Left lung (tissue), 10 donors: ENCODE data around the gene CSNK1E. TPM values are rescaled to one million over a fixed set of nuclear protein-coding genes. Genes with fewer than 3 reads are reported as not detected.
A peak's percentile ranks its signal among the peaks of the same experiment; 100 is the strongest.

Source experiments
- ATAC-seq: fragments of 200-7000 bp; cut with Tn5 transposase; one replicate; pipeline ENCODE4 v1.9.1; 2020; ENCODE audit warnings: moderate library complexity
- DNase-seq, 4 donors: peaks; one replicate each; pipeline ENCODE4 v3.0.0-alpha.2; 2013 to 2020
- H3K27ac ChIP-seq, 2 donors: fragments of 200-600 bp; sonication (generic) in 1 of 2; one replicate each; pipeline versions ENCODE4 v1.5.0 to v1.8.0; 2020 to 2021
- H3K27me3 ChIP-seq, 2 donors: fragments of 200-600 bp; sonication (generic) in 1 of 2; one replicate each; pipeline versions ENCODE4 v1.5.0 to v1.8.0; 2020 to 2021
- H3K36me3 ChIP-seq, 2 donors: fragments of 200-600 bp; sonication (generic) in 1 of 2; one replicate each; pipeline versions ENCODE4 v1.5.0 to v1.8.0; 2020 to 2021
- H3K4me1 ChIP-seq, 2 donors: fragments of 200-600 bp; one replicate each; pipeline ENCODE4 v1.8.0; 2021
- H3K4me3 ChIP-seq, 2 donors: fragments of 200-600 bp; sonication (generic) in 1 of 2; one replicate each; pipeline versions ENCODE4 v1.5.0 to v1.8.0; 2020 to 2021; ENCODE audit warnings: mild to moderate bottlenecking in 1 of 2
- H3K9me3 ChIP-seq, 2 donors: fragments of 200-600 bp; sonication (generic) in 1 of 2; one replicate each; pipeline versions ENCODE4 v1.5.0 to v1.8.0; 2020 to 2021
- intact Hi-C, 2 donors: fragments of 100-400 bp; cut with DNase I; formaldehyde crosslinking; loops; one replicate each; pipeline versions ENCODE4 v1.11.2 to v1.14.2; 2022
- polyA plus RNA-seq, 6 donors: library from polyadenylated mRNA; unstranded; fragments of 120-200 nt; gene quantifications; one replicate each; pipeline ENCODE4 v1.2.1, GENCODE V29; 2013; ENCODE audit not compliant: insufficient read length in 6 of 6
- total RNA-seq, 2 donors: library from RNA; stranded (reverse); fragmentation: NEBNext Ultra II Directional; extraction: Animal tissue kit (Norgen Biotek cat#: 25700); gene quantifications; one replicate each; pipeline ENCODE4 v1.2.1, GENCODE V29; 2021
- TF ChIP-seq, protein P1 (sequence below), 2 donors: fragments of 200-600 bp; sonication (generic) in 1 of 2; IDR thresholded peaks; one replicate each; pipeline versions ENCODE4 v1.5.0 to v1.8.0; 2021; ENCODE audit warnings: antibody characterized with exemption in 2 of 2
- donor health status: DM: no; HTN: yes; CAD: no.
- donor health status: DM: no; HTN: no; CAD: no.

The CSNK1E gene
- total and polyA plus RNA-seq, 8 donors, result 95.3 to 209 (median 179) TPM

DNA sequence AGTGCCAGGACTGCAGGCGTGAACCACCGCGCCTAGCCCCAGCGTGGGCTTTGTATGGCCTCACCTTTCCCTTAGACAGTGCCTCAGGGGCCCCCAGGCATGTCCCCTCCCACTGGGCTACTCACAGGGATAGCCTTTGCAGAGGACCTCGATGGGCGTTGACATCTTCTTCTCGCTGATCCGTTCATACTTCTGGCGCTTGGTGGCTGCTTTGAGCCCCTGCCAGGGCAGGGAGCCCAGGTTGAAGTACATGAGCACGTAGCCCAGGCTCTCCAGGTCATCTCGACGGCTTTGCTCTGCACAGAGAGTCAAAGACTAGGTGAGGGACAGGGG is 17.5 kb downstream of the CSNK1E start:
- intact Hi-C loops, result no loop called here
- Histone ChIP-seq H3K4me1 (peaks cover 6 to 12% of the 10 kb centered on the region in 2 donors), H3K36me3 (peaks cover 6 to 83% of the 10 kb centered on the region in 2 donors), H3K27ac (no peak overlapping the region), H3K4me3 (no peak overlapping the region), H3K9me3 (no peaks in the 10 kb centered on the region), H3K27me3 (no peaks in the 10 kb centered on the region)
- peak; percentile 19 for ATAC-seq
- TF ChIP-seq, protein P1, sequence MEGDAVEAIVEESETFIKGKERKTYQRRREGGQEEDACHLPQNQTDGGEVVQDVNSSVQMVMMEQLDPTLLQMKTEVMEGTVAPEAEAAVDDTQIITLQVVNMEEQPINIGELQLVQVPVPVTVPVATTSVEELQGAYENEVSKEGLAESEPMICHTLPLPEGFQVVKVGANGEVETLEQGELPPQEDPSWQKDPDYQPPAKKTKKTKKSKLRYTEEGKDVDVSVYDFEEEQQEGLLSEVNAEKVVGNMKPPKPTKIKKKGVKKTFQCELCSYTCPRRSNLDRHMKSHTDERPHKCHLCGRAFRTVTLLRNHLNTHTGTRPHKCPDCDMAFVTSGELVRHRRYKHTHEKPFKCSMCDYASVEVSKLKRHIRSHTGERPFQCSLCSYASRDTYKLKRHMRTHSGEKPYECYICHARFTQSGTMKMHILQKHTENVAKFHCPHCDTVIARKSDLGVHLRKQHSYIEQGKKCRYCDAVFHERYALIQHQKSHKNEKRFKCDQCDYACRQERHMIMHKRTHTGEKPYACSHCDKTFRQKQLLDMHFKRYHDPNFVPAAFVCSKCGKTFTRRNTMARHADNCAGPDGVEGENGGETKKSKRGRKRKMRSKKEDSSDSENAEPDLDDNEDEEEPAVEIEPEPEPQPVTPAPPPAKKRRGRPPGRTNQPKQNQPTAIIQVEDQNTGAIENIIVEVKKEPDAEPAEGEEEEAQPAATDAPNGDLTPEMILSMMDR (IDR thresholded peaks at IDR 0.05), result no peak
- DNase-seq, result no peak

DNA sequence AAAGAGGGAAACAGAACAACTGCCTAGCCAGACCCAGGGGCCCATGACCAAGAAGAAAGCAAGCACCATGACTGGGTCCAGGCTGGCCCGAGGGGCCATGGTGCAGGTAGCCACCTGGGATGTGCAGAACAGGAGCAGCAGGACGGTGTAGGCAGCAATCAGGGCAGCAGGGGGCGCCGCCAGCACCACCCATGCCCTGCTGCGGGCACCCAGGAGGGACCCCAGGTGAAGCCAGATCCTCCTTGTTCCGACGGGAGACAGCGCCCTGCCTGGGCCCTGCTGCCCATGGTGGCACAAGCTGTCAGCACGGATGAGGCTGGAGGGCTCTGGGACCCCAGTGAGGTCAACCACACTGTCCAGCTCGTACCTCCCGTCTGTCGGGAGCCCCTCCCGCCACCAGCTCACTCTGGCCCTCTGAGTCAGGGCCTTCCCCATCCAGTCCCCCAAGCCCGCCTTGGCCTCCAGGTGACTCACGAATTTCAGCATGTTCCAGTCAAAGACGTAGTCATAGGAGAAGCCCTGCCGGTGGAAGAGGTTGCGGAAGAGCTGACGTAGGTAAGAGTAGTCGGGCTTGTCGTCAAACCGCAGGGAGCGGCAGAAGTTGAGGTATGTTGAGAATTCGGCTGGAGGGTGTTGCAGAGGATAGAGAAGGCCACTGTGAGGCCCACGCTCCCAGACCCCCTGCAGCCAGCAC is 18.8 kb downstream of the CSNK1E start:
- peaks cover 6 to 96% of the 10 kb centered on the region in 2 donors for H3K36me3 ChIP-seq
- TF ChIP-seq, protein P1 (IDR thresholded peaks at IDR 0.05), result peak in 1 of 2 donors; percentile 46
- no peaks in the 10 kb centered on the region for H3K4me1 ChIP-seq
- ATAC-seq, result peak; percentile 21
- no peaks in the 10 kb centered on the region for H3K27me3 ChIP-seq
- no peak overlapping the region for H3K27ac ChIP-seq
- DNase-seq, result no peak
- no peaks in the 10 kb centered on the region for H3K9me3 ChIP-seq
- intact Hi-C loops, result no loop called here
- no peak overlapping the region for H3K4me3 ChIP-seq

DNA sequence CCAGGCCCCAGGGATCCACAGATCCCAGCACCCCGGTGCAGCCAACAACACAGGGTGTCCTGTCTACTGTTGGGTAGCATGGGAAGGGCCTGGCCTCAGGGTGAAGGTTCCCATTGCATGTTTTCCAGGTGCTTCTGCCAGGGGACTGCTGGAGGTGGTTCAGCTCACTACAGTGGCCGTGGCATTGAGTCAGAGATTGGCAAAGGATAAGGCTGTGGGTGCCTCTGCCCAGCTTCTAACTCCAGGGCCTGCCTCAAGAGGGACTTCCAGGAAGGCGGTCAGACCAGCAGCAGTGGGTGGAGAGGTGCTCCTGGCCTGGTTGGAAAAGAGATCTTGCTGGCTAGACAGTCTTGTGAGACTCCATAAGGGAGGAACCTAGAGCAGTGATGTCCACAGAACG is 20.9 kb downstream of the CSNK1E start:
- Histone ChIP-seq H3K27me3 (no peaks in the 10 kb centered on the region), H3K4me3 (no peak overlapping the region), H3K4me1 (no peaks in the 10 kb centered on the region), H3K36me3 (peaks cover 6 to 100% of the 10 kb centered on the region in 2 donors), H3K9me3 (no peaks in the 10 kb centered on the region), H3K27ac (no peak overlapping the region)
- DNase-seq (no peak), ATAC-seq (no peak)
- TF ChIP-seq, protein P1 (IDR thresholded peaks at IDR 0.05), result no peak
- intact Hi-C loops, result no loop called here

DNA sequence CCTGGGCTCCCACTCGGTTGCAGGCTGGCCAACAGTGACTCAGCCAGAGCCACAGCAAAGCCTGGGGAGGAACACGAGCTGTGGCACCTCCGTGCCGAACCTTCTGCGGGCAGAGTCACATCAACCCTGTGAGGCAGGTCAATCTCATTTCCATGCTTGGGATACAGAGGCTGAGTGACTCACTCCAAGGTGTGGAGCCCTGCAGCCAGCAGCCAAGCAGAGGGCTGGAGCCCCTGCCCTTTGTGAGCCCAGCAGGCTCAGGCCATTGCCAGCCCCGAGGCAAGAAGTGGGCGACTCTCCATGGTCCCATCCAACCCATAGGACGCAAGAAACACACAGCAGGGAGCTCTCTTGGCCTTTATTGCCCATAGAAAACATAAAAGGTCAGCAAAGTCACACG is 21.4 kb downstream of the CSNK1E start:
- intact Hi-C loops, result no loop called here
- TF ChIP-seq, protein P1 (IDR thresholded peaks at IDR 0.05), result no peak
- peaks cover 1 to 100% of the 10 kb centered on the region in 2 donors for H3K36me3 ChIP-seq

DNA sequence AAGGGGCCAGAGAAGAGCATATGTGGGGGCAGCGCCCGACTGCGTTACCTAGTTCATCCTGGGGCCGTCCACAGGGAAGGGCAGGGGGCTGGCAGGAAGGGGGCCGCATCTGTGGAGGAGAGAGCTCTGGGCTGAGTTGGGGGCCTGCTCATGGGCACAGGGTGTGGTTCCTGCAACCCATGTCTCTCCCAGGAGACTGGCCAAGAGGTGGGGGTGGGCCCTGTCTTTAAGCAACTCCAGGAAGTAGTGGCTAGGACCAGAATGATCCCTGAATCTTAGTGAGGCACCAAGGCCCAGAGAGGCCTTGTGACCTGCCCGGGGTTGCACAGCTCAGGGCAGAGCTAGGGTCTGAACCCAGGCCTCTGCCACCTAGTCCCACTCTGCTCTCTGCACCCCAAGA is 21.9 kb downstream of the CSNK1E start:
- Histone ChIP-seq H3K36me3 (peaks cover 0 to 100% of the 10 kb centered on the region in 2 donors), H3K27me3 (no peaks in the 10 kb centered on the region), H3K4me1 (peaks cover 0 to 3% of the 10 kb centered on the region in 2 donors), H3K9me3 (no peaks in the 10 kb centered on the region), H3K27ac (no peak overlapping the region), H3K4me3 (no peak overlapping the region)
- no peak for DNase-seq
- intact Hi-C loops, result no loop called here
- no peak for ATAC-seq
- TF ChIP-seq, protein P1 (IDR thresholded peaks at IDR 0.05), result no peak

More for the DNA sequence above, 21.4 kb downstream of the CSNK1E start:
- no peaks in the 10 kb centered on the region for H3K9me3 ChIP-seq
- no peak for DNase-seq
- H3K27ac ChIP-seq, result no peak overlapping the region
- no peak overlapping the region for H3K4me3 ChIP-seq
- H3K4me1 ChIP-seq, result no peaks in the 10 kb centered on the region
- ATAC-seq, result no peak
- H3K27me3 ChIP-seq, result no peaks in the 10 kb centered on the region
